HepG2 (cell line): ENCODE data around the gene USB1. TPM values are rescaled to one million over a fixed set of nuclear protein-coding genes. Genes with fewer than 3 reads are reported as not detected.

ENCODE experiments used
- ATAC-seq: fragments of 200-7000 bp; cut with Tn5 transposase; 3 replicates; pipeline ENCODE4 v1.9.1; 2020; ENCODE audit warnings: mild to moderate bottlenecking, moderate library complexity
- BruUV-seq: library from RNA; stranded (reverse); fragments of 400-500 nt; replicated peaks from 2 replicates; lab custom pipeline; 2021; lab: Mats Ljungman, UMichigan
- CTCF ChIA-PET: fragments of 300-600 bp; formaldehyde crosslinking; extraction: SDS; loops from one replicate; lab custom pipeline; 2021; ENCODE audit warnings: low total read pairs, inconsistent platforms, low intra/inter-chr PET ratio; lab: Yijun Ruan, JAX
- POLR2A ChIA-PET: fragments of 350-600 bp; sonication (Branson Sonifier 250); formaldehyde crosslinking; loops from one replicate; lab custom pipeline; 2020; ENCODE audit warnings: antibody characterized with exemption, inconsistent platforms; lab: Yijun Ruan, JAX
- DNase-seq: peaks from one replicate; pipeline ENCODE4 v3.0.0-alpha.2; 2015; ENCODE audit warnings: low spot score
- FAIRE-seq: peaks from 3 replicates; lab custom pipeline; 2011; peaks lifted over from hg19 to GRCh38; lab: Jason Lieb, UNC
- H2AFZ ChIP-seq: one replicate; pipeline ENCODE4 v1.6.1; 2011; ENCODE audit warnings: low read length, inconsistent platforms
- H3K27ac ChIP-seq: fragments of 300-600 bp; 3 replicates; pipeline ENCODE4 v1.8.0; 2011; ENCODE audit warnings: mixed run types, mild to moderate bottlenecking, mixed read lengths, low read length, inconsistent platforms; ENCODE audit not compliant: insufficient read depth; ENCODE audit errors: extremely low read length
- H3K27me3 ChIP-seq, 2 experiments: fragments of 200-600 bp in 1 of 2; 2 replicates in 1 of 2; 3 replicates in 1 of 2; pipeline versions ENCODE4 v1.6.0 to v1.8.0; 2011; ENCODE audit warnings: low read length in 2 of 2, mild to moderate bottlenecking in 2 of 2, moderate library complexity in 2 of 2, inconsistent platforms in 1 of 2; ENCODE audit not compliant: insufficient read depth in 2 of 2, control insufficient read depth in 1 of 2
- H3K36me3 ChIP-seq, 2 experiments: fragments of 200-600 bp in 1 of 2; replicated peaks in 1 of 2; 2 replicates in 1 of 2; 3 replicates in 1 of 2; pipeline versions ENCODE4 v1.5.1 to v1.8.0; 2011; ENCODE audit warnings: low read length in 2 of 2, inconsistent platforms in 1 of 2; ENCODE audit not compliant: insufficient read depth in 2 of 2, control insufficient read depth in 1 of 2
- H3K4me1 ChIP-seq: 2 replicates; pipeline ENCODE4 v1.5.1; 2012; ENCODE audit warnings: low read length, inconsistent platforms; ENCODE audit not compliant: insufficient read depth
- H3K4me2 ChIP-seq: 2 replicates; pipeline ENCODE4 v1.6.0; 2011; ENCODE audit warnings: low read depth, low read length, inconsistent platforms
- H3K4me3 ChIP-seq, 3 experiments: fragments of 200-600 bp in 1 of 3; sonication (generic), shearing (Covaris generic) in 1 of 3; replicated peaks in 1 of 3; 2 replicates each; pipeline ENCODE4 v1.5.1; 2011 to 2016; ENCODE audit warnings: low read length in 3 of 3, inconsistent platforms in 2 of 3, low read depth in 2 of 3, mild to moderate bottlenecking in 2 of 3, control low read depth in 1 of 3, mixed read lengths in 1 of 3; ENCODE audit not compliant: insufficient read depth in 1 of 3
- H3K79me2 ChIP-seq: one replicate; pipeline ENCODE4 v1.6.1; 2011; ENCODE audit warnings: low read length, inconsistent platforms; ENCODE audit not compliant: insufficient read depth
- H3K9ac ChIP-seq: 2 replicates; pipeline ENCODE4 v1.6.0; 2011; ENCODE audit warnings: mild to moderate bottlenecking, low read depth, low read length, inconsistent platforms; ENCODE audit not compliant: insufficient read depth
- H3K9me3 ChIP-seq: 2 replicates; pipeline ENCODE4 v1.5.1; 2012; ENCODE audit warnings: mild to moderate bottlenecking, low read length
- H4K20me1 ChIP-seq: 2 replicates; pipeline ENCODE4 v1.6.0; 2011; ENCODE audit warnings: inconsistent platforms, mild to moderate bottlenecking, low read length, moderate library complexity; ENCODE audit not compliant: insufficient read depth
- AHR ChIP-seq: IDR thresholded peaks from 2 replicates; pipeline ENCODE4 v1.6.1; 2018; ENCODE audit warnings: missing genetic modification reagents, missing compliant biosample characterization
- EZH2 ChIP-seq: conservative IDR thresholded peaks from 2 replicates; pipeline ENCODE4 v1.6.1; 2012; ENCODE audit warnings: mild to moderate bottlenecking, low read depth, low read length, moderate library complexity
- MYPOP ChIP-seq: sonication (generic); formaldehyde crosslinking; IDR thresholded peaks from 2 replicates; pipeline ENCODE4 v1.8.1; 2023; ENCODE audit warnings: mild to moderate bottlenecking, moderate library complexity, missing genetic modification reagents
- ZKSCAN1 ChIP-seq: fragments of 150-350 bp; IDR thresholded peaks from 2 replicates; pipeline ENCODE4 v1.6.1; 2014; ENCODE audit warnings: low read length
- ZNF101 ChIP-seq: sonication (generic); formaldehyde crosslinking; IDR thresholded peaks from 2 replicates; pipeline ENCODE4 v1.4.0; 2020; ENCODE audit warnings: mild to moderate bottlenecking, low read depth, missing genetic modification reagents, borderline replicate concordance
- WGBS: methylation state at CpG from one replicate; pipeline ENCODE4 v1.1.6; 2017; ENCODE audit warnings: low lambda C conversion rate; 5-methylcytosine and 5-hydroxymethylcytosine counted together
- in situ Hi-C: cut with HindIII; loops from 2 replicates; pipeline ENCODE4 v1.10.0; 2017; ENCODE audit warnings: low pct_unique_long_range_greater_than_20kb; ENCODE audit not compliant: extremely low pct_ligation_motif_present
- intact Hi-C: fragments of 100-400 bp; cut with micrococcal nuclease; formaldehyde crosslinking; loops from one replicate; pipeline ENCODE4 v1.10.0; 2022; ENCODE audit not compliant: unreplicated experiment
- polyA plus RNA-seq, 8 experiments: library from polyadenylated mRNA; depleted of rRNA in 3 of 8; stranded (reverse) in 7 of 8; unstranded in 1 of 8; fragments of >200 nt; fragmentation: Illumina TruSeq in 4 of 8; extraction: Trizol in 4 of 8; gene quantifications; 2 replicates each; pipeline versions ENCODE4 v1.2.1 to v1.2.3, GENCODE V29; 2011 to 2016; ENCODE audit warnings: low read depth in 4 of 8, missing spikeins in 1 of 8, mixed read lengths in 1 of 8; ENCODE audit not compliant: insufficient read depth in 1 of 8
- total RNA-seq, 5 experiments: library from RNA; depleted of rRNA; stranded (reverse); fragments of >200 nt; fragmentation: Illumina TruSeq; extraction: Trizol; gene quantifications; 2 replicates each; pipeline ENCODE4 v1.2.3, GENCODE V29; 2016; ENCODE audit warnings: low read depth in 1 of 5

USB1 gene
- total and polyA plus RNA-seq, 2 of the 13 experiments (the other 11 are each of a cell fraction or from before 2014, with no cell fraction given): 16.7 to 65.4 TPM

DNA sequence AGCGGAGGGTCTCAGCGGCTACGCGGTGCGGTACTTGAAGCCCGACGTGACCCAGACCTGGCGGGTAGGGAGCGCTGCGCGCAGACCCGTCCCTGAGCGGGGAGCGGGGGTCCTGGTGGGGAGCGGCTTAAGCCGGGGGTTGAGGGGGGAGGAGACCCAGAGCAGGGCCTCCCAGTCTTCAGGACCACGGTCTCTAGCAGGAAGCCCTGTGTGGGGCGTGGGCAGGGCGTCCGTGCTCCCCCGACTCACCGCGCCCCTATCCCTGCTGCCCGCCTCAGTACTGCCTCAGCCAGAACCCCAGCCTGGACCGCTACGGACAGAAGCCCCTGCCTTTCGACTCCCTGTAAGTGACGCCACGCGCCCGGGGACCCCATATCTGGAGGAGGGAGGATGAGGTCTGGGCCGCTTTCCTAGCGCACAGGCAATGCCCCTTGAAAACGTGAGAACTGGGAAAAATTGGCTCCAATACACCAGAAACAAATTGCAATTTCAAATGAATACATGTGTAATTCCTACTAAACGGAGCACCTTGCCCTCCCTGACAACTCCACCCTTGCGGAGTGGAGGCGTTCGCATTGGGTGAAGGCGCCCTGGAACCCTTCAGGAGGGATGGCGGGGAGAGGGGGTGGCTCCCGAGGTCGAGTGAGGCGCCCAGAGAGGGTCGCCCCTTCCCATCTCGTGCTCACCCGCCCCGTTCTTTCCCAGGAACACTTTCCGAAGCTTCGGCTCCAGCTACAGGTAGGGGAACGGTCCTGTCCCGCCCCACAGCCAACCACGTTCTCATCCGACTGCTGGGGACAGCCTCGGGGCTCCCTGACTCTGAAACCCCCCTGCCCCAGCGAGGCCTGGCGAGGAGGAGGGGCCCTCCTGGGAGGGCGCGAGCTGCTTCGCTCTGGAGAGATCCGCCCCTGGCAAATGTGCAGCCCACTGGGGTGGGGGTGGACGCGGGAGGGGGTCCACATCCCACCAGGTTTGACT, 15.7 kb upstream of the USB1 start:
- H4K20me1 ChIP-seq: no peaks in the 10 kb centered on the region
- POLR2A ChIA-PET: no interaction called here
- in situ Hi-C loops: no loop called here
- no peak overlapping the region for H2AFZ ChIP-seq
- WGBS: 26% methylated on average over 41 of the region's 62 CpGs
- no peak overlapping the region for H3K27ac ChIP-seq
- H3K9me3 ChIP-seq: no peaks in the 10 kb centered on the region
- no TSS peak for BruUV-seq
- H3K79me2 ChIP-seq: no peaks in the 10 kb centered on the region
- DNase-seq (no peak), FAIRE-seq (no peak), ATAC-seq (peak; percentile 51)
- H3K27me3 ChIP-seq: peaks cover 3 to 41% of the 10 kb centered on the region in 2 experiments; a peak in 3 of 5 replicates
- CTCF ChIA-PET: no interaction called here
- peak overlapping the region; percentile 33 to 51 (median 34); a peak in 4 of 6 replicates for H3K4me3 ChIP-seq
- H3K4me1 ChIP-seq: peaks cover 25% of the 10 kb centered on the region
- H3K9ac ChIP-seq: no peak overlapping the region
- TF ChIP-seq MYPOP (CRISPR knock-in tag): 0 out of 2 replicates have a peak, but pooled peaks have one; percentile 10
- no peak for TF ChIP-seq ZKSCAN1
- peak; percentile 86 for TF ChIP-seq EZH2
- TF ChIP-seq ZNF101 (CRISPR knock-in tag): 0 out of 2 replicates have a peak, but pooled peaks have one; percentile 71
- 0 out of 2 replicates have a peak, but pooled peaks have one; percentile 16 for TF ChIP-seq AHR (CRISPR knock-in tag)
- no peaks in the 10 kb centered on the region for H3K36me3 ChIP-seq
- H3K4me2 ChIP-seq: peak overlapping the region; percentile 58
- intact Hi-C loops: no loop called here
